Fibroblast of lung (primary cell): Measurements from ENCODE around the gene MYH10.

ENCODE experiments used
- EZH2 ChIP-seq: IDR thresholded peaks from 2 replicates; pipeline ENCODE4 v1.5.1; 2012; ENCODE audit warnings: low read length, control low read depth, mild to moderate bottlenecking; ENCODE audit errors: missing control alignments
- TF ChIP-seq, protein P1 (sequence below), 2 donors: IDR thresholded peaks in 1 of 2; conservative IDR thresholded peaks in 1 of 2; 1 replicate in 1 of 2; 2 replicates in 1 of 2; pipeline ENCODE4 v1.5.1; 2011 to 2012; ENCODE audit warnings: low read length in 2 of 2, control low read depth in 1 of 2, inconsistent platforms in 1 of 2, low read depth in 1 of 2, mild to moderate bottlenecking in 1 of 2

DNA sequence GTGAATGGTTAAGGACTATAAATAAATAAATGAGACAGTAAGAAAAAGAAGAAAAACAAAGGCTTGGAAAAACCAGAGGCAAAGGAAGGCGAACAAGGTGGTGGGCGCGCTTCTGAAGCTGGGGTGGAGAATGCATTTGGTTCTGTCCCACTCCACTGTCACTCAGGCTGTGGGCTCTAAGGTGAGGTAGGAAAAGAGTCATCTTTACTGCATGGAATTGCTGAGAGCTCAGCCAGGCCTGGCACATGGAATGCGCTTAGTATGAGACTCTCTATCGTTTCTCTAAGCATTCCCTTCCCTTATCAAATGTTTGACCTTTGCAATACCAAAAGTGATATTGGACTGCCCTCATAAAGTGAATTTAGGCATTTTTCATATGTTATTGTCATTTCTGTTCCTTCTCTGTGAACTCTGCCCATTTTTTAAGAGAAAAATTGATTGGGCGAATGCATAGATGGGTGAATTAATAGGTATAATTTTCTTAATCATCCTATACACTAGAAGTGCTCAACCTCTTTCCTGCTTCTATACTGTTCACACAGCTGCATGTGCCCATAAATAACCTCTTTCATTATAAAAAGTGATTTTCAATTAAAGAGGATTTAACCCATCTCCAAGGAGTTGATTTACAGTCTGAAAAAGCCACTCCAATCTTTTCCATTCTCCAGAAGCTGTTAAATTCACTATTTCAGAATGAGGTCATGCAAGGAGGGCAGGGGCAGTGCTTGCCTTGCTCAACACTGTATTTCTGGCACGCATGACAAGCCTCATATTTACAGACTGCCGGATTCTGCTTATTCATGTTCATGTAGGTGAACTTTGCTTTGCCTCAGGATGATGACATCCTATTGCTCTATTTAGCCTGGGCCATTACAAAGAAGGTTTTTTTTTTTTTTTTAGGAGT lies 87.7 kb downstream of the MYH10 start:
- TF ChIP-seq, protein P1, sequence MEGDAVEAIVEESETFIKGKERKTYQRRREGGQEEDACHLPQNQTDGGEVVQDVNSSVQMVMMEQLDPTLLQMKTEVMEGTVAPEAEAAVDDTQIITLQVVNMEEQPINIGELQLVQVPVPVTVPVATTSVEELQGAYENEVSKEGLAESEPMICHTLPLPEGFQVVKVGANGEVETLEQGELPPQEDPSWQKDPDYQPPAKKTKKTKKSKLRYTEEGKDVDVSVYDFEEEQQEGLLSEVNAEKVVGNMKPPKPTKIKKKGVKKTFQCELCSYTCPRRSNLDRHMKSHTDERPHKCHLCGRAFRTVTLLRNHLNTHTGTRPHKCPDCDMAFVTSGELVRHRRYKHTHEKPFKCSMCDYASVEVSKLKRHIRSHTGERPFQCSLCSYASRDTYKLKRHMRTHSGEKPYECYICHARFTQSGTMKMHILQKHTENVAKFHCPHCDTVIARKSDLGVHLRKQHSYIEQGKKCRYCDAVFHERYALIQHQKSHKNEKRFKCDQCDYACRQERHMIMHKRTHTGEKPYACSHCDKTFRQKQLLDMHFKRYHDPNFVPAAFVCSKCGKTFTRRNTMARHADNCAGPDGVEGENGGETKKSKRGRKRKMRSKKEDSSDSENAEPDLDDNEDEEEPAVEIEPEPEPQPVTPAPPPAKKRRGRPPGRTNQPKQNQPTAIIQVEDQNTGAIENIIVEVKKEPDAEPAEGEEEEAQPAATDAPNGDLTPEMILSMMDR (conservative IDR thresholded peaks at IDR 0.05 in 1 of 2, IDR thresholded peaks at IDR 0.05 in 1 of 2; ENCODE audit: low read depth in 1 of 2, low read length in 2 of 2), result no peak
- no peak for TF ChIP-seq EZH2
